HepG2 (cell line): ENCODE measurements around the gene MSRB3.

Source experiments
- CEBPB ChIP-seq: IDR thresholded peaks from 2 replicates; pipeline ENCODE4 v1.6.1; 2011; ENCODE audit warnings: low read depth, low read length, improper control_type of control experiment, borderline replicate concordance
- EZH2 ChIP-seq: conservative IDR thresholded peaks from 2 replicates; pipeline ENCODE4 v1.6.1; 2012; ENCODE audit warnings: mild to moderate bottlenecking, low read depth, low read length, moderate library complexity
- FOXK1 ChIP-seq: sonication (generic); formaldehyde crosslinking; IDR thresholded peaks from 2 replicates; pipeline ENCODE4 v1.4.0; 2020; ENCODE audit warnings: low read depth, missing genetic modification reagents, borderline replicate concordance
- HNRNPLL ChIP-seq: fragments of 200-400 bp; formaldehyde crosslinking; IDR thresholded peaks from 2 replicates; pipeline ENCODE4 v1.6.1; 2017; ENCODE audit warnings: mild to moderate bottlenecking, low read depth, low read length; ENCODE audit not compliant: poor library complexity, severe bottlenecking
- KAT7 ChIP-seq: IDR thresholded peaks from 2 replicates; pipeline ENCODE4 v1.6.1; 2018; ENCODE audit warnings: borderline replicate concordance, missing compliant biosample characterization
- MAZ ChIP-seq, 2 experiments: sonication (generic) in 1 of 2; formaldehyde crosslinking in 1 of 2; IDR thresholded peaks; 2 replicates each; pipeline versions ENCODE4 v1.5.0 to v1.6.1; 2012 to 2020; ENCODE audit warnings: low read depth in 2 of 2, mild to moderate bottlenecking in 2 of 2, borderline replicate concordance in 1 of 2, improper control_type of control experiment in 1 of 2, low read length in 1 of 2, missing genetic modification reagents in 1 of 2, moderate library complexity in 1 of 2
- SMC3 ChIP-seq: IDR thresholded peaks from 2 replicates; pipeline ENCODE4 v1.6.1; 2011; ENCODE audit warnings: low read length, improper control_type of control experiment
- TF ChIP-seq, protein P1 (sequence below): sonication (generic); formaldehyde crosslinking; IDR thresholded peaks from 2 replicates; pipeline ENCODE4 v1.5.0; 2020; ENCODE audit warnings: mild to moderate bottlenecking, missing genetic modification reagents, moderate library complexity
- TF ChIP-seq, protein P2 (sequence below): sonication (generic); formaldehyde crosslinking; IDR thresholded peaks from 2 replicates; pipeline ENCODE4 v1.8.0; 2022; ENCODE audit warnings: low read depth, missing genetic modification reagents
- TF ChIP-seq, protein P3 (sequence below), 2 experiments: sonication (generic) in 1 of 2; formaldehyde crosslinking in 1 of 2; IDR thresholded peaks; 2 replicates each; pipeline versions ENCODE4 v1.4.0 to v1.6.1; 2018 to 2020; ENCODE audit warnings: missing genetic modification reagents in 2 of 2, borderline replicate concordance in 1 of 2, low read depth in 1 of 2, mild to moderate bottlenecking in 1 of 2, missing biosample characterization in 1 of 2

DNA sequence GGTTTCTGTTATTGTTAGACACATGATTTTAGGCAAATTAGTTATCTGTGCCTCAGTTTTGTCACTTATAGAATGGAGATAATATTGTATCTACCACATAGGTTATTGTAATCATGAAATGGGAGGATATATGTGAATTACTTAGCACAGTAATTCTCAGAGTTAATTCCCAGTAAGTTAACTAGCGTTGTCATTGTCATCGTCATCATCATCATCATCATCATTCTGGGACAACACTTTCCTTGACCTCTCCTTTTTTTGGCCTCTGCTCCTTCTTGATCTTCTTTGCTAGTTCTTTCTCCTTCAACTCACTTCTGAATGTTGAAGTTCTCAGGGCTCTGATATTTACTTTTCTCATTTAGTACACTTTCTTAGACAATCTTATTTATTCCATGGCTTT is 13.8 kb downstream of the MSRB3 start:
- TF ChIP-seq SMC3 (no peak), FOXK1 (CRISPR knock-in tag) (no peak), EZH2 (no peak), MAZ (IDR thresholded peaks at IDR 0.05; ENCODE audit: borderline replicate concordance, low read depth, low read length) (no peak), MAZ (CRISPR knock-in tag; IDR thresholded peaks at IDR 0.05; ENCODE audit: low read depth) (no peak), KAT7 (CRISPR knock-in tag) (no peak), HNRNPLL (no peak), CEBPB (no peak)
- TF ChIP-seq, protein P1, sequence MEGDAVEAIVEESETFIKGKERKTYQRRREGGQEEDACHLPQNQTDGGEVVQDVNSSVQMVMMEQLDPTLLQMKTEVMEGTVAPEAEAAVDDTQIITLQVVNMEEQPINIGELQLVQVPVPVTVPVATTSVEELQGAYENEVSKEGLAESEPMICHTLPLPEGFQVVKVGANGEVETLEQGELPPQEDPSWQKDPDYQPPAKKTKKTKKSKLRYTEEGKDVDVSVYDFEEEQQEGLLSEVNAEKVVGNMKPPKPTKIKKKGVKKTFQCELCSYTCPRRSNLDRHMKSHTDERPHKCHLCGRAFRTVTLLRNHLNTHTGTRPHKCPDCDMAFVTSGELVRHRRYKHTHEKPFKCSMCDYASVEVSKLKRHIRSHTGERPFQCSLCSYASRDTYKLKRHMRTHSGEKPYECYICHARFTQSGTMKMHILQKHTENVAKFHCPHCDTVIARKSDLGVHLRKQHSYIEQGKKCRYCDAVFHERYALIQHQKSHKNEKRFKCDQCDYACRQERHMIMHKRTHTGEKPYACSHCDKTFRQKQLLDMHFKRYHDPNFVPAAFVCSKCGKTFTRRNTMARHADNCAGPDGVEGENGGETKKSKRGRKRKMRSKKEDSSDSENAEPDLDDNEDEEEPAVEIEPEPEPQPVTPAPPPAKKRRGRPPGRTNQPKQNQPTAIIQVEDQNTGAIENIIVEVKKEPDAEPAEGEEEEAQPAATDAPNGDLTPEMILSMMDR (CRISPR knock-in tag) = no peak
- TF ChIP-seq, protein P2, sequence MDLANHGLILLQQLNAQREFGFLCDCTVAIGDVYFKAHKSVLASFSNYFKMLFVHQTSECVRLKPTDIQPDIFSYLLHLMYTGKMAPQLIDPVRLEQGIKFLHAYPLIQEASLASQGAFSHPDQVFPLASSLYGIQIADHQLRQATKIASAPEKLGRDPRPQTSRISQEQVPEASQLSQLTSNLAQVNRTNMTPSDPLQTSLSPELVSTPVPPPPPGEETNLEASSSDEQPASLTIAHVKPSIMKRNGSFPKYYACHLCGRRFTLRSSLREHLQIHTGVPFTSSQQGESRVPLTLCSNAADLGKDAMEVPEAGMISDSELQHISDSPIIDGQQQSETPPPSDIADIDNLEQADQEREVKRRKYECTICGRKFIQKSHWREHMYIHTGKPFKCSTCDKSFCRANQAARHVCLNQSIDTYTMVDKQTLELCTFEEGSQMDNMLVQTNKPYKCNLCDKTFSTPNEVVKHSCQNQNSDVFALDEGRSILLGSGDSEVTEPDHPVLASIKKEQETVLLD = no peak
- TF ChIP-seq, protein P3, sequence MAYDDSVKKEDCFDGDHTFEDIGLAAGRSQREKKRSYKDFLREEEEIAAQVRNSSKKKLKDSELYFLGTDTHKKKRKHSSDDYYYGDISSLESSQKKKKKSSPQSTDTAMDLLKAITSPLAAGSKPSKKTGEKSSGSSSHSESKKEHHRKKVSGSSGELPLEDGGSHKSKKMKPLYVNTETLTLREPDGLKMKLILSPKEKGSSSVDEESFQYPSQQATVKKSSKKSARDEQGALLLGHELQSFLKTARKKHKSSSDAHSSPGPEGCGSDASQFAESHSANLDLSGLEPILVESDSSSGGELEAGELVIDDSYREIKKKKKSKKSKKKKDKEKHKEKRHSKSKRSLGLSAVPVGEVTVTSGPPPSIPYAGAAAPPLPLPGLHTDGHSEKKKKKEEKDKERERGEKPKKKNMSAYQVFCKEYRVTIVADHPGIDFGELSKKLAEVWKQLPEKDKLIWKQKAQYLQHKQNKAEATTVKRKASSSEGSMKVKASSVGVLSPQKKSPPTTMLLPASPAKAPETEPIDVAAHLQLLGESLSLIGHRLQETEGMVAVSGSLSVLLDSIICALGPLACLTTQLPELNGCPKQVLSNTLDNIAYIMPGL (CRISPR knock-in tag; IDR thresholded peaks at IDR 0.05; ENCODE audit: borderline replicate concordance in 1 of 2, low read depth in 1 of 2) = no peak
